G401 (cell line): Measurements from ENCODE around the gene RPS6KA4. TPM values are rescaled to one million over a fixed set of nuclear protein-coding genes. Genes with fewer than 3 reads are reported as not detected.

Source experiments
- DNase-seq: peaks from one replicate; pipeline ENCODE4 v3.0.0-alpha.2; 2015; ENCODE audit warnings: low spot score
- in situ Hi-C: cut with HindIII; loops from 2 replicates; pipeline ENCODE4 v1.10.0; 2016; ENCODE audit warnings: low sequenced_read_pairs, mixed read lengths
- total RNA-seq: library from RNA; depleted of rRNA; stranded (reverse); fragments of >200 nt; shearing (Covaris generic); gene quantifications from 2 replicates; pipeline ENCODE4 v1.2.3, GENCODE V29; 2014

Gene RPS6KA4
- total RNA-seq, 1 experiment from 2014 or later: 113 TPM

DNA sequence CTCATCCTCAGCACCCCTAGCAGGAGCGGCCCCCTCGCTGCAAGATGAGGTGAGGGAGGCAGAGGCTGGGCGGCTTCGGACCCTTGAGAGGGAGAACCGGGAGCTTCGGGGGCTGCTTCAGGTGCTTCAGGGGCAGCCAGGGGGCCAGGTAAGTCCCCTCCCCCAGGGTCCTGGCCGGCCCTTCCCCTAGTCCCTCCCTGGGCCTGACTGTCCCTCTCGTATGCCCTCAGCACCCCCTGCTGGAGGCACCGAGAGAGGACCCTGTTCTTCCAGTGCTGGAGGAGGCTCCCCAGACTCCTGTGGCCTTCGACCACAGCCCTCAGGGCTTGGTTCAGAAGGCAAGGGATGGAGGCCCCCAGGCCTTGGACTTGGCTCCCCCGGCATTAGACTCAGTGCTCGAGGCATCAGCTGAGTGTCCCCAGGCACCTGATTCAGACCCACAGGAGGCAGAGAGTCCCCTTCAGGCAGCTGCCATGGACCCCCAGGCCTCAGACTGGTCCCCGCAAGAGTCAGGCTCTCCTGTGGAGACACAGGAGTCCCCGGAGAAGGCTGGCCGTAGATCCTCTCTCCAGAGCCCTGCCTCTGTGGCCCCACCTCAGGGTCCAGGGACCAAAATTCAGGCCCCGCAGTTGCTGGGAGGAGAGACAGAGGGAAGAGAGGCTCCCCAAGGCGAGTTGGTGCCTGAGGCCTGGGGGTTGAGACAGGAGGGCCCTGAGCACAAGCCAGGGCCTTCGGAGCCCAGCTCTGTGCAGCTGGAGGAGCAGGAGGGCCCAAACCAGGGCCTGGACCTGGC lies 15.0 kb upstream of the RPS6KA4 start:
- DNase-seq: peak; percentile 52
- in situ Hi-C loops: no loop called here

- DNase-seq: no peak
- in situ Hi-C loops: no loop called here
Measured at GRCh38 chr11:64344787-64345186, 14.2 kb upstream of the RPS6KA4 start.

GRCh38 chr11:64347193-64347867 lies 11.6 kb upstream of the RPS6KA4 start:
- in situ Hi-C loops: no loop called here
- no peak for DNase-seq

DNA sequence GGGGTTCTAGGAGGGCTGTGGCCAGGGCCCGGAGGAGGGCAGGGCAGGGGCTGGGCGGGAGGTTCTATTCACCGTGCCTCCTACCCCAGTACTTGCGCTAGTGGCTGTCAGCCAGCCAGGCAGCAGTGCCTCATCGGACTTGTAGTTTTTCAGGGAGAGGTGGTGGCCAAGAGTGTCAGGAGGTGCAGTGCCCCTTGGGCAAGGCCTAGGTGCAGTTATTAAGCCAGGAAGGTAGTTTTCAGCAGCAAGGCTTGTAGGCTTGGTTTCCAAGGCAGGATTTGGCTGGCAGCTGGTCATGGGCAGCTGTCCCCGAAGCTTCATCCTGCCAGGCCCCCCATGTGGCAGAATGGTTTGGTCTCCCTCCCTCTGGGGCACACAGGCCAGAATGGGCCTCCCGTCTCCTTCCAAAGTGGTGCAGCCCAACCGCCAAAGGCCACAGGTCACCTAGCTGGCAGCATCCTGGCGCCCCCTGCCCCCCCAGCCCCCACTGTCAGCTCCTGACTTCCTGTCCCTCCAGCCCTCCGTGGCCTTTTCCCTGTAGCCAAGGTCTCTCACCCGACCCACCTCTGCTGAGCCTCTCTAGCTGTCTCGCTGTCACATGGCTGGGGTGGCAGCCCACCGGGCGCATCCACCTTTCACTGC lies 10.5 kb upstream of the RPS6KA4 start:
- in situ Hi-C loops: no loop called here
- peak; percentile 88 for DNase-seq

GRCh38 chr11:64349025-64349387 lies 10.0 kb upstream of the RPS6KA4 start:
- DNase-seq: no peak
- in situ Hi-C loops: no loop called here

DNA sequence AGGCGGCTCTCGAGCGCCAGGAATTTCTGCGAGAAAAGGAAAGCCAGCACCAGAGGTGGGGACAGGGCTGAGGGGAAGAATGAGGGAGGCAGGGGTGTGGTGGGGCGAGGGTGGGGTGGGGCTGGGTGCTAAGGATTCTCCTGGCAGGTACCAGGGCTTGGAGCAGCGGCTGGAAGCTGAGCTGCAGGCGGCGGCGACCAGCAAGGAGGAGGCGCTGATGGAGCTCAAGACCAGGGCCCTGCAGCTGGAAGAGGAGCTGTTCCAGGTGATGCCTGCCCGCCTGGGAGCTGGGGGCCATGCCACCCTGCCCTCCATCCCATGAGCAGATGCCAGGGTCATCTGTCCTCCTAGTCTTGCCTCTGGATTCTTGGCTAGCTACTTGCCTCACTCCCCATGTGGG lies 9.6 kb upstream of the RPS6KA4 start:
- DNase-seq: no peak
- in situ Hi-C loops: no loop called here

GRCh38 chr11:64351136-64351631 lies 7.8 kb upstream of the RPS6KA4 start:
- DNase-seq: no peak

GRCh38 chr11:64352099-64352994 lies 6.6 kb upstream of the RPS6KA4 start:
- peak; percentile 75 for DNase-seq
- in situ Hi-C loops: no loop called here

More at GRCh38 chr11:64351136-64351631, 7.8 kb upstream of the RPS6KA4 start:
- in situ Hi-C loops: no loop called here

- peak; percentile 54 for DNase-seq
- in situ Hi-C loops: no loop called here
Measured at GRCh38 chr11:64352995-64353714, 5.8 kb upstream of the RPS6KA4 start.

DNA sequence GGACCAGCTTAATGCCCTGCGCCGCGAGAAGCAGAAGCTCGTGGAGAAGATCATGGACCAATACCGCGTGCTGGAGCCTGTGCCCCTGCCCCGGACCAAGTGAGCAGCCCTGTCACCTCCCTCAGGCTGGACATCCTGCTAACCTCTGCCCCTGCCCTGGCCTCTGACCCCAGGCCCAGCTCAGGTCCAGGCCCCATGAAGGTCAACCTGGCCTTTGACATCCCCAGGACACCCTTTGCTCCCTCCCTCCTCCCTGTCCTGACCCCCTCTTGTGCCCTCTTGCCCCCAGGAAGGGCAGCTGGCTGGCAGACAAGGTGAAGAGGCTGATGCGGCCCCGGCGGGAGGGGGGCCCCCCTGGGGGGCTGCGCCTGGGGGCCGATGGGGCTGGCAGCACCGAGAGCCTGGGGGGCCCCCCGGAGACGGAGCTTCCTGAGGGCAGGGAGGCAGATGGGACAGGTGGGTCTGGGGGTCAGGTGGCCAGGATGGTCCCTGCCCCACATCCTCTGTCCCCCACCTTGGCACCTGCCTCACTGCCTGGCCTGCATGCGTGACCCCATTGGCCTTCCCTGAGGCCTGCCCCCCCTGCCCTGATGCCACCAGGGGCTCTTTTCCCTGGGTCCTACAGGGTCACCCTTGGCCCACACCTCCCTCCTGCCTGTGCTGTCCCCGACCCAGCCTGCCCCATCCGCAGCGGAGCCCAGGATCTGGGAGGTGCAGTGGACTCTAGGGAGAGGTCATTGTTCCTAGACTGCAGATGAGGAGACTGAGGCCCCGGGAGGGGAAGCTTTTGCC lies 5.1 kb upstream of the RPS6KA4 start:
- in situ Hi-C loops: no loop called here
- DNase-seq: no peak

DNA sequence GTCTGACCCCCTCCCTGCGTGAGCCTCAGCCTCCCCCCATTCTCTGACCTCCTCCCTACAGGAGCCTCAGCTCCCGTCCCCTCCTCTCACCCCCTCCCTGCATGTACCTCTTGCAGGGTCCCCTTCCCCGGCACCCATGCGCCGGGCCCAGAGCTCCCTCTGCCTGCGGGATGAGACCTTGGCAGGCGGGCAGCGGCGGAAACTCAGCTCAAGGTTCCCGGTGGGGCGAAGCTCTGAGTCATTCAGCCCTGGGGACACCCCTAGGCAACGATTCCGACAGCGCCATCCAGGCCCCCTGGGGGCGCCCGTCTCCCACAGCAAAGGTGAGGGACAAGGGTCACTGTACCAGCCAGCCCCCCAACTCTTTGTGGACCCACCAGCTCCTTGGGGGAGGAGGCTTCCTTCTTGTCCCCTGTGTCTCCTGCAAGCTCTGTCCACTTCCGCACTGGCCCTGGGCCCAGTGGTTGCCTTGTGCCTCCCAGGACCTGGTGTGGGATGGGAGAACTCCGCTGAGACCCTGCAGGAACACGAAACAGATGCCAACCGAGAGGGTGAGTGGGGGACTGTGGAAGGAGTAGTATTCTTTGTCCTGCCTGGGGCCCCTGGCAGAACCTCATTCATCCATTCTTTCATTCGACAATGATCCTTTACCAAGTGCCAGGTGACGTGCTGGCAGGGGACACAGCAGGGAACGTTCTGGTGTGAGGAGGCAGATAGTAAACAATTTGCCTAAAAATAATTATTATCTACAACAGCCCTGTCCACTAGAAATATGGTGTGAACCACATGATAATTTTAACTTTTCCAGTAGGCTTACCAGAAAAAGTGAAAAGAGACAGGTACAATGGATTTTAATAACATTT lies 3.7 kb upstream of the RPS6KA4 start:
- peak; percentile 92 for DNase-seq
- in situ Hi-C loops: no loop called here

GRCh38 chr11:64356498-64357411 lies 2.2 kb upstream of the RPS6KA4 start:
- DNase-seq: peak; percentile 84
- in situ Hi-C loops: no loop called here

- no peak for DNase-seq
- in situ Hi-C loops: no loop called here
Measured at GRCh38 chr11:64357446-64357845, 1.5 kb upstream of the RPS6KA4 start.

DNA sequence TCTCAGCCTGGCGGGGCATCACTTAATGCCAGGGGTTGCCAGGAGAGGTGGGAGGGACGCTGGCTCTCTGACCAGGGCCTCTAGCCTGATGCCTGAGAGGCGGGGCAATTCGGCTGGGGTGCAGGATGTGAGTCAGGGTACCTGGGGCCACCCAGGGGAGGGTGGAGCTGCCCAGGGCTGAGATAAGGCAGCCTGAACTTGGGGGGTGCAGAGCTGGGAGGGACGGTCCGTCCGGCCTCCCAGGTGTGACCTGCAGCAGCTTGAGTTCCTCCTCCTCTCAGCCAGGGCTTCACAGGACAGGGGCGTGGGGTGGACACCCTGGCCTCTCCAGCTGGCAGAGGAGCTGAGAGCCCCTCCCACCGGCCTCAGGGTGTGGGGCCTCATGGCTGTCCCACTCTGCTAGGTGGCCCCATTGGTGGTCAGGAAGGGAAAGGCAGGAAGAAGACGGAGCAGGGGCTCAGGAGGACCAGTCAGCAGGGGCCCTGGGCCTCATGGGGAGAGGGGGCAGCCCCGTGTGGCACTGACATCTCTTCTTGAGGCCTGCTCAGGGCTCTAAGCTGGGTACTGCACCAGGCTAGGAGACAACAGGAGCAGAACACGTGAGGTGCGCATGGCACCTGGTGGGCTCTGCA lies 942 bp upstream of the RPS6KA4 start:
- in situ Hi-C loops: no loop called here
- DNase-seq: no peak

DNA sequence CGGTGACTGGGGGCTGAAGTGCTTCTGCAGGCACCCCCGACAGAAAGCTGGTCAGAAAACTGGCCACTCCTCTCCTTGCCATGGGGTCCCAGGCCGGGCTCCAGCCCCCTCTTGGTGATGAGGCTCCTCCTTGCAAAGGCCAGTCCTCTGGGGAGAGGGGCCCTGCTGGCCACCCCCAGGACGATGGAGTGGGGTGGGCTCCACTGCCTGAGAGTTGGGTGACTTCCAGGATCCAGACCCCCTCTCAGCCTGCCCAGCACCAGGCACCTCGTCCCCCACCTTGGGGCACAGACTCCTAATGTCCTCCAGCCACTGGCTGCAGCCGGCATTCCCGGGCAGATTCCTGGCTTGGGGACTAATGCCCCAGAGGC lies 441 bp upstream of the RPS6KA4 start:
- in situ Hi-C loops: no loop called here
- DNase-seq: no peak
